ENCODE results near the gene GNG10.

Gene GNG10

GRCh38 chr9:111711548-111711947 lies 50.1 kb downstream of the GNG10 start:
- H3K4me3 ChIP-seq (ENCODE audit: low read depth, low read length) = no peak overlapping the region
- no peak for DNase-seq (ENCODE audit: low read depth)

- H3K4me3 ChIP-seq (ENCODE audit: low read depth, low read length) = no peak overlapping the region
Measured at GRCh38 chr9:111712369-111712768, 51.0 kb downstream of the GNG10 start.

GRCh38 chr9:111715471-111715870 lies 54.1 kb downstream of the GNG10 start:
- DNase-seq (ENCODE audit: low read depth) = no peak
- H3K4me3 ChIP-seq (ENCODE audit: low read depth, low read length) = no peak overlapping the region

More at GRCh38 chr9:111712369-111712768, 51.0 kb downstream of the GNG10 start:
- DNase-seq (ENCODE audit: low read depth) = no peak

GRCh38 chr9:111719541-111719940 lies 58.1 kb downstream of the GNG10 start:
- H3K4me3 ChIP-seq (ENCODE audit: low read depth, low read length) = no peak overlapping the region
- no peak for DNase-seq (ENCODE audit: low read depth)
